ENCODE data around the gene SMIM14. TPM values are rescaled to one million over a fixed set of nuclear protein-coding genes. Genes with fewer than 3 reads are reported as not detected.

The SMIM14 gene
- total and polyA plus RNA-seq, 2 of the 8 experiments (the other 6 are each of a cell fraction or from before 2014, with no cell fraction given): 29.1 to 31.0 TPM

DNA sequence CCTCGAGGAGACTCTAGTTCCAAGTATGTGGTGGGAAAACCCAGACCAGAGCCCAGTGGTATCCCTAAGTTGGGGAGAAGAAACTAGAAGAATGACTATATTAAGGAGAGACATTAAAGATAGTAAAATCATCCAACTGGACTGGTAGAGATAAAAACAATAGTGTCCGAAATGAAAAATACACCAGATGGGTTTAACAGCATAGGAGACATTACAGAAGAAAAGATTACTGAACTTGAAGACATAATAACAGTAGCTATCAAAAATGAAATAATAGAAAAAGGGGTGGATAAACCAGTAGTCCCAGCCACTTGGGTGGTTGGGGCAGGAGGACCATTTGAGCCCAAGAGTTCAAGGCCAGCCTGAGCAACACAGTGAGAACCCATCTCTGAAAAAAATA, 31.9 kb downstream of the SMIM14 start:
- 100% methylated on average over 2 of the region's 2 CpGs; no CpG with 5 or more reads in 1 of the 2 experiments for WGBS, 2 experiments (ENCODE audit: extremely low coverage in 1 of 2, insufficient coverage in 1 of 2, insufficient read length in 1 of 2, insufficient replicate concordance in 2 of 2, low coverage in 1 of 2, low lambda C conversion rate in 2 of 2, missing lambda C conversion rate in 1 of 2)
- H4K8ac ChIP-seq (ENCODE audit: extremely low read depth, insufficient read depth, low read length): no peak overlapping the region
- H4K91ac ChIP-seq (replicated peaks; ENCODE audit: insufficient read length, low read length): no peak overlapping the region
- no peak overlapping the region for H3K4me3 ChIP-seq (ENCODE audit: extremely low read depth in 1 of 4, insufficient read depth in 2 of 4, low read depth in 3 of 4, low read length in 4 of 4)
- TF ChIP-seq CBX8 (IDR thresholded peaks at IDR 0.05; ENCODE audit: borderline replicate concordance, low read depth, low read length): no peak
- TF ChIP-seq EGR1 (IDR thresholded peaks at IDR 0.05; ENCODE audit: borderline replicate concordance, low read depth, low read length): no peak
- no peak for TF ChIP-seq TBP (IDR thresholded peaks at IDR 0.05; ENCODE audit: low read depth, low read length)
- TF ChIP-seq CHD1 (IDR thresholded peaks at IDR 0.05; ENCODE audit: low read depth, low read length): no peak
- no peak for TF ChIP-seq TCF12 (IDR thresholded peaks at IDR 0.05; ENCODE audit: low read depth, low read length)
- no peak for TF ChIP-seq BACH1 (IDR thresholded peaks at IDR 0.05; ENCODE audit: low read length)
- TF ChIP-seq, protein P1, sequence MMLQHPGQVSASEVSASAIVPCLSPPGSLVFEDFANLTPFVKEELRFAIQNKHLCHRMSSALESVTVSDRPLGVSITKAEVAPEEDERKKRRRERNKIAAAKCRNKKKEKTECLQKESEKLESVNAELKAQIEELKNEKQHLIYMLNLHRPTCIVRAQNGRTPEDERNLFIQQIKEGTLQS (IDR thresholded peaks at IDR 0.05; ENCODE audit: insufficient read depth, low read depth, low read length): no peak
- no peak for TF ChIP-seq CTBP2 (IDR thresholded peaks at IDR 0.05; ENCODE audit: borderline replicate concordance, insufficient read depth, insufficient read length, low read length)
- H2BK20ac ChIP-seq (ENCODE audit: low read length): no peak overlapping the region
- CTCF ChIA-PET (ENCODE audit: partially characterized antibody): interaction anchor here (0.6 kb wide), 1 partner anchor 56 kb away, joined by 3 read pairs; no protein-coding TSS in a partner anchor
- no peak overlapping the region for H2BK5ac ChIP-seq (ENCODE audit: low read depth, low read length)
- H3K56ac ChIP-seq (replicated peaks; ENCODE audit: insufficient read length, low read depth, low read length): no peak overlapping the region
- H4K5ac ChIP-seq (ENCODE audit: insufficient read length, low read depth, low read length): no peak overlapping the region
- H3K9ac ChIP-seq (replicated peaks in 1 of 4; ENCODE audit: extremely low read depth in 1 of 4, low read depth in 3 of 4, low read length in 3 of 4): no peak overlapping the region
- no peak overlapping the region for H3K27ac ChIP-seq (ENCODE audit: low read depth, low read length)
- no peaks in the 10 kb centered on the region for H4K20me1 ChIP-seq (replicated peaks in 1 of 2; ENCODE audit: control insufficient read depth in 1 of 2, insufficient read depth in 2 of 2, low read length in 2 of 2)
- H2BK12ac ChIP-seq (ENCODE audit: low read depth, low read length): no peak overlapping the region
- POLR2A ChIA-PET (ENCODE audit: partially characterized antibody): no interaction called here
- no peak overlapping the region for H2AFZ ChIP-seq (ENCODE audit: low read length)
- no peak overlapping the region for H3K14ac ChIP-seq (ENCODE audit: insufficient read length)
- H3K9me3 ChIP-seq (ENCODE audit: insufficient read depth in 2 of 2, low read depth in 1 of 2, low read length in 1 of 2): no peaks in the 10 kb centered on the region
- no peak overlapping the region for H3K4ac ChIP-seq (replicated peaks; ENCODE audit: insufficient read length, low read depth, low read length)
- no peaks in the 10 kb centered on the region for H3K79me1 ChIP-seq (ENCODE audit: low read depth, low read length)
- H3K18ac ChIP-seq (ENCODE audit: extremely low read depth, low read length): no peak overlapping the region
- no peaks in the 10 kb centered on the region for H3K27me3 ChIP-seq (replicated peaks in 1 of 4; ENCODE audit: control insufficient read depth in 3 of 4, extremely low read depth in 1 of 4, insufficient read depth in 3 of 4, low read length in 3 of 4)
- no peaks in the 10 kb centered on the region for H3K79me2 ChIP-seq (ENCODE audit: control insufficient read depth in 1 of 2, insufficient read depth in 2 of 2, low read length in 2 of 2)
- H3K36me3 ChIP-seq (ENCODE audit: control insufficient read depth in 2 of 4, insufficient read depth in 4 of 4, low read length in 3 of 4): peaks cover 0 to 29% (median 4%) of the 10 kb centered on the region in 4 experiments; a peak in 5 of 8 replicates
- H3K4me2 ChIP-seq (ENCODE audit: insufficient read depth in 1 of 2, low read depth in 2 of 2, low read length in 2 of 2): no peak overlapping the region
- no peaks in the 10 kb centered on the region for H3K23me2 ChIP-seq (ENCODE audit: low read depth, low read length)
- H2AK5ac ChIP-seq (ENCODE audit: low read depth, low read length): no peak overlapping the region
- FAIRE-seq (no peak), DNase-seq (ENCODE audit: low read depth in 1 of 2, low spot score in 2 of 2) (no peak)
- no peak overlapping the region for H3K23ac ChIP-seq (ENCODE audit: insufficient read length)
- H3K4me1 ChIP-seq (replicated peaks in 1 of 4; ENCODE audit: control insufficient read depth in 3 of 4, insufficient read depth in 4 of 4, low read length in 3 of 4): no peaks in the 10 kb centered on the region
- no peak overlapping the region for H2BK15ac ChIP-seq (ENCODE audit: low read length)
- no peak overlapping the region for H2BK120ac ChIP-seq (replicated peaks; ENCODE audit: low read depth, low read length)
